Right renal pelvis (tissue), 4 donors: ENCODE results near the gene KIFC1. TPM values are rescaled to one million over a fixed set of nuclear protein-coding genes. Genes with fewer than 3 reads are reported as not detected.

ENCODE experiments used
- DNase-seq, 4 donors: peaks; one replicate each; pipeline ENCODE4 v3.0.0-alpha.2; 2013; ENCODE audit warnings: low read depth in 4 of 4, low spot score in 3 of 4, missing footprints in 1 of 4
- polyA plus RNA-seq, 4 donors: library from polyadenylated mRNA; unstranded; fragments of 120-200 nt; gene quantifications; one replicate each; pipeline ENCODE4 v1.2.1, GENCODE V29; 2013; ENCODE audit not compliant: insufficient read length in 4 of 4

The KIFC1 gene
- polyA plus RNA-seq, 4 donors: 35.4 to 39.6 (median 38.3) TPM

- DNase-seq: peak; percentile 91 to 95 (median 94)
Measured at GRCh38 chr6:33410050-33410710, 18.6 kb downstream of the KIFC1 start.

DNA sequence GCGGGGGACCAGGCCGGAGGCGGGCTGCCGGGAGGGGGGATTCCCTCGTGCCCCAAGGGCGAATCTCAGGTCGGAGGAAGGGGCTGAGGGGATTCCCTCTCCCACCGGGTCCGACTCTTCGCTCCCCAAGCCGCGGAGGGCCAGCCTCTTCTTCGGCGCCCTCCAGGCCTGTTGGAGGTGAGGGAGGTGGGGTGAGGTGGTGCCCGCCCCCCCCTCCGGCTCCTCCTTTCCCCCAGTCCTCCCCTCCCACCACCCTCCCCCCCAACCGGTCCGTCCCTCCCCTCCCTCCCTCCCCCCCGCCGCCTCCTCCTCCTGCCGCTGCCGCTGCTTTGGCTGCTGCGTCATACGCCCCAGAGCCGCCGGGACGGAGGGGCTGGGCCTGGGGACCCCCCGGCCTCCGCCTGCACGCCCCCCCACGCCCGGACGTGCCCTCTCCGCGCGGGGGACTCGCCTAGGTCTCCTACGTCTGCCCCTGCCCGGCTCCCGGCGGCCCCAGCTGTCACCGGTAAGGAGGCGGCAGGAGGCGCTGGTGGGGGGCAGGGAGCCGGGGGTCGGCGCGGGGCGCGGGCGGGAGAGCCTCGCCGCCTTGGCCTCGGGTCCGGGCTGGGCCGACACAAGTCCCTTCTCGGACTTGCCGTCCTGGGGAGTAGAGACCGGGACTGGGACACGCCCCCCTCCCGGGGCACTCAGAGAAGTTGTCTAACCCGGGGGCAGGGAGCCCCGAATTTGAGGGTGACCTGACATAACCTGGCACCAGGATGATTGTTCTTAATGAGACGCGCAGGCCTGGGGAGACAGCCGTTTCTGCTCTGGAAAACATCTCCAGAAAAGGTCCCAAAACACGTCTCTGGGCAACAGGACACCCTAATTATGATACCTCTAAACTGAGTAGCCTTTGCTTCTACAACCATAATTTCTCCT lies 19.3 kb downstream of the KIFC1 start, which contains the start of gene PHF1:
TSS of gene PHF1 (plus strand) at position 304 of the 921 bp plus-strand sequence. CDS start 1,250 bp downstream, outside the sequence.
- peak in 1 of 4 donors; percentile 58 for DNase-seq

GRCh38 chr6:33411632-33412005 lies 20.0 kb downstream of the KIFC1 start:
- no peak for DNase-seq

- no peak for DNase-seq
Measured at GRCh38 chr6:33412140-33413009, 20.8 kb downstream of the KIFC1 start.

DNA sequence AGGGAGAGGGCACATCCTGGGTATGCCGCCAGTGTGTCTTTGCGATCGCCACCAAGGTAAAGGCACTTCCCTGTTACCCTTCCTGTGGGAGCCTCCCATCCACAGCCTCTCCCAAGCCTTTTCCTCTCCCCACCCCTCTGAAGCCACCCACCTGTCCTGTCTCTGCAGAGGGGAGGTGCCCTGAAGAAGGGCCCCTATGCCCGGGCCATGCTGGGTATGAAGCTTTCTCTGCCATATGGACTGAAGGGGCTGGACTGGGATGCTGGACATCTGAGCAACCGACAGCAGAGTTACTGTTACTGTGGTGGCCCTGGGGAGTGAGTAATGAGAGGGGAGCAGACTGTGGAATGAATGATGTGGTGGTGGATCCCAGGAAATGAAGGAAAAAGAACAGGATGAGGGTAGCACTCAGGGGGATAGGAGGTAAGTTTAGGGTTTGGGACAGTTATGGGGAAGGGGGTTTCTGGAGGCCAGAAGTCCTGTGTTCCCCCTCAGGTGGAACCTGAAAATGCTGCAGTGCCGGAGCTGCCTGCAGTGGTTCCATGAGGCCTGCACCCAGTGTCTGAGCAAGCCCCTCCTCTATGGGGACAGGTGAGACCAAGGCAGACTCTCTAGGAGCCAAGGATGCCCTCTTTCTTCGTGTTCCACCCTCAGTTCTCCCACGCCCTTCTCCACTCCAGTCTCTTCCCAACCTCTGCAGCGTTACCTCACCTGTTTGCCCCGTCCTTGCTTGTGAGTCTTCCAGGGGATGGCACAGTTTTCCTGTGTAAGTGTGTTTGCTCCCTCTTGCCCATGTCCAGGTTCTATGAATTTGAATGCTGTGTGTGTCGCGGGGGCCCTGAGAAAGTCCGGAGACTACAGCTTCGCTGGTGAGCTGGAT lies 21.9 kb downstream of the KIFC1 start:
- no peak for DNase-seq

- no peak for DNase-seq
Measured at GRCh38 chr6:33414592-33415271, 23.1 kb downstream of the KIFC1 start.

DNA sequence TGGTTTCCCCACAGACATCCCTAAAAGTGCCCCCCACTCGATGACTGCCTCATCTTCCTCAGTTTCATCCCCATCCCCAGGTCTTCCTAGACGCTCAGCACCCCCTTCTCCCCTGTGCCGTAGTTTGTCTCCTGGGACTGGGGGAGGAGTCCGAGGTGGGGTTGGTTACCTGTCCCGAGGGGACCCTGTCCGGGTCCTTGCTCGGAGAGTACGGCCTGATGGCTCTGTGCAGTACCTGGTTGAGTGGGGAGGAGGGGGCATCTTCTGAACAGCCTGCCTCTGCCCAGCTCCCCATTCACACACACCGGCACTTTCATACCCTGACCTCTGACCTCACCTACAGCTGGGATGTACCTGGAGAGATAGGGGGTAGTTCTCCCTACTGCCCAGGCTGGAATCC lies 24.2 kb downstream of the KIFC1 start:
- no peak for DNase-seq

DNA sequence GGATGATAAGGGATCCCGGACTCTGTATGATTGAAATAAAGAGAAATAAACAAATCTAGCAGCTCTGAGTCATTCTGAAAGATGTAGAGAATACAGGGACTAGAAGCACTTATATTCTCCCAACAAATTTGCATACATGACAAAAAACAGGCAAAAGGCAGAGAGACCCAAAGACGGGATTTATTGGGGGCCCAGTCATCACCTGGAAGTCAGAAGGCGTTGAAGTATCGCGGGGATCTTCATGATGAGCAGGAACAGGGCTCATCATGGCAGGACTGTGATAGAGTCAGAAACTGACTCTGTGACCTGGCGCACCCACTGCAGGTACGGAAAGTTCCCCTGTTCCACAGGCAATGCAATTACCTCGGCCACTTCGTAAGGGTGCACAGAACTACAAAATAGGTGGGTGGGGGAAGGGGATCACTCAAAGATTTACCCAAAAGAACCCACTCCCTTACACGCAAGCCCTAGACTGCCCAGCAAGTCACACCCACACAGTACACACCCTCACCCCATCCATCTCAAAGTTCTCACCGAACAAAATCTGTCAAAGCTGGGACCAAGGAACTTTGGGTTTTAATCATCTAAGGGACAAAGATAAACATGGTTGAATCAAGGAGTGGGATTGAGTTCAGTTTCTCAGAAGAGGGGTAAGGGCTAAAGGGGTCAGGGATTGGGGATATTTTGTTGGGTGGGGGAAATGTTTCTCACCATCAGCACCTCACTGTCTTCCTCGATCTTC lies 24.9 kb downstream of the KIFC1 start:
- no peak for DNase-seq

DNA sequence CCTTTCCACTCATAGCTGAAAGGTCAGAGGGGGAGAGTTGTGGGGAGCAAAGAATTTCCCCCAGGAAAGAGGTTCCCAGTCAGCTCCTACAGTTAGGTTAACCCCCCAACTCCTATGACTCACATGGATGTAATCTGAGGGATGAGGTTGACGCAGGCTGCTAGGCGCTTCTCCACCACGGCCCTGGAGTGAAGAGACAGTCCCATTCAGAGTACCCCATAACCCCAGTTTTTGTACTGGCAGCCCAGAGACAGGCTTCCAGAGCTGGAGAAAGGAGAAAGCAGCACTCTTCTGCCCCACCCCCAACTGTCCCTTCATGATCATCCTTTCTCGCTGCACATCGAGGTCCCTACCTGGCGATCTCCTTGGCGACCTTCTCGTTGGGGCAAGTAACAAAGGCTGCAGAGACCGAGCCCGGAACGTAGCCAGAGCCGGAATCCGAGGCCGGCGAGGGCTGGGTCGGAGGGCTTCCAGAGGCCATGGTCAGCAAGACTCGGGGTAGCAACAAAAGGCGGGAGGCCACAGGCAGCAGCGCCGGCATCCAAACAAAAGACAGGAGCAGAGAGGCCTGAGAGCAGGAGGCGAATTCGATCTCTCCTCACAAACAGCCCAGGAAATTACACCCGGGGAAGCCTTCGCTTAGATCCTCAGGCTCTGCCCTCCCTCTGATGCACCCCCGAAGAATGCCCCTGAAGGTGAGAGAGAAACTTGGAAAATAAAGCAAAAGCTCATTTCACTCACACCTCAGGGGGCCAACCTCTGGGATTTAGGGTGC lies 25.7 kb downstream of the KIFC1 start:
- no peak for DNase-seq

DNA sequence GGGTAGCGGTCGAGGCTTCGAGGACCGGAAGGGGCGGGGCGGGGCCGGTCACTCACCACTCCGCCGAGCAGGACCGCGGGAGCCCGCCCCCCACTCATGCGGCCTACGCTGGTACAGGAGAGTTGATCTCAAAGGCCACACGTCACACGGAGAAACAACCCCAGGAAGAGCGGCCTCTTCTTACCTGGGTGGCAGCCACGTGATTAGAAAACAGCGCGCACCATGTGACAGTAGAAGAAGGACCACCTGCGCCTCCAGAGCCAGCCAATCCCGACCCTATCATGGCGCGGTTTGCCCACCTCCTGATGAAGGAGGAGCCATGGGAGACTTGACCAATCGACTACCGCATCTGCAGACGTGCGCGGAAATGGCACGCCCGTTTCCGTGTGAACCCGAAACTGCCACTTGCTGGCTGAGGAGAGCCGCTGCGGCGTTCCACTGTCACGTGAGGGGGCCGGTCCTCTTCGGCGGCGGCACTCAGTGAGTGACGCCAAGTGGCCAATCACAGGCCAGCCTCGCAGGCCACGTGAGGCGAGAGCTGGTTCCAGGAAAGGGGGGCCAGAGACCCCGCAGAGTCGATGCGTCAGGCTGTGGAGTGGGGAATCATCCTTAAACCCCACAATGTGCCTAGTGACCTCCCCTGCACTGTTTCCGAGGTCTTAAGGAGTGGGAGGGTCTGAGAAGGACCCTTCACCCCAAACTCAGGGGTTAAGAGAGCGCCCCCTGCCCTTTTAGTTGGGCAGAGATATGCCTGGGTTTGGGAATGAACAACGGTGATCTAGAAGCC lies 26.5 kb downstream of the KIFC1 start, which contains the start of gene CUTA:
TSS of gene CUTA (minus strand) at position 205 of the 787 bp plus-strand sequence. CDS start at position 98, 107 bp downstream.
- peak; percentile 96 to 99 (median 98) for DNase-seq

- no peak for DNase-seq
Measured at GRCh38 chr6:33418690-33419291, 27.2 kb downstream of the KIFC1 start.

GRCh38 chr6:33419580-33420490 lies 28.2 kb downstream of the KIFC1 start, which contains the start of gene SYNGAP1:
TSS of gene SYNGAP1 (plus strand) at chr6:33420065. CDS start at chr6:33420265, 200 bp downstream.
- peak in 1 of 4 donors; percentile 55 for DNase-seq

- DNase-seq: no peak
Measured at GRCh38 chr6:33420491-33421343, 29.1 kb downstream of the KIFC1 start.

GRCh38 chr6:33421344-33421643 lies 29.7 kb downstream of the KIFC1 start:
- DNase-seq: no peak
